ENCODE results near the gene OR4A16. TPM values are rescaled to one million over a fixed set of nuclear protein-coding genes. Genes with fewer than 3 reads are reported as not detected.

OR4A16 gene, protein sequence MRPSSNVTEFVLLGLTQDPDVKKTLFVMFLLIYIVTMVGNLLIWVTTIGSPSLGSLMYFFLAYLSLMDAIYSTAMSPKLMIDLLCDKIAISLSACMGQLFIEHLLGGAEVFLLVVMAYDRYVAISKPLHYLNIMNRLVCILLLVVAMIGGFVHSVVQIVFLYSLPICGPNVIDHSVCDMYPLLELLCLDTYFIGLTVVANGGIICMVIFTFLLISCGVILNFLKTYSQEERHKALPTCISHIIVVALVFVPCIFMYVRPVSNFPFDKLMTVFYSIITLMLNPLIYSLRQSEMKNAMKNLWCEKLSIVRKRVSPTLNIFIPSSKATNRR
- not detected for total RNA-seq

- no peak for DNase-seq
Observed at GRCh38 chr11:55342901-55343300, at the start of gene OR4A16. OR4A16 (plus strand) TSS chr11:55343201; CDS start chr11:55343201, 0 bp downstream.

DNA sequence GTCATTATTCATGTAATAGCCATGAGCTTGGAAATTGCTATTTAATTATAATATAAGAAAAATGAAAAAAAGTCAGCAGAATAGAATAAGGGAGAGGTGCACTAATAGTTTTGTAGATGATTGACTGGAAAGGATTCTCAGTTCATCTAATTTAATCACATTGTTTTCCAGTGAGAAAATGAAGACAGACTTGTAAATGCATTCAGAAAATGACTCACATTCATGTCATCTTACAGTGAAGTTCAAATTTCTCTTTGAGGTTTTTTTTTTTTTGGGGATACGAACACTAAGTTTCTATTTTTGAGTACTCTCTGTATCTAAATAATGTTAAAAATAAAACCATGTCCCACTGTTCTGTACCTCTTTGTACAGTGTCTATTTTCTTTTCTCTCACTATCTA, 18.5 kb upstream of the OR4A16 start:
- DNase-seq = no peak

DNA sequence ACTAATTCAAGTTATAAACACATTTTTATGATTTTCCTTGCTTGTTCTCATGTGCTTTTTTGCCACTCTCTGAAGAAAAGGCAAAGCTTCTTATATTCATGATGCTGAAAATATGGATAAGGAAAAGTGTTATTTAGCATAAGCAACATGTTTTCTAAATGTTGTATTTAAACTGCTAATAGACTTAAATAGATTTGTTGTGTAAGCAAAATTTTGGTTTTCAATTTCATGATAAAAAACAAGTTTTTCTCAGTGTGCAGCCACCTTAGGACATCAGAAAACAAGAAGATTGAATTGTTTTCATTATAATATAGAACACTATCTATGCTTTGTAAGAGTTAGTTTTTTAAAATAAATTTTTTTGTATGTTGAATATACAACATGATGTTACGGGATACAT, 2.3 kb downstream of the OR4A16 start:
- DNase-seq = no peak

GRCh38 chr11:55349032-55349431, 6.0 kb downstream of the OR4A16 start:
- DNase-seq = no peak

- no peak for DNase-seq
Observed at GRCh38 chr11:55357560-55358184, 14.7 kb downstream of the OR4A16 start.

- no peak for DNase-seq
Observed at GRCh38 chr11:55367674-55368073, 24.7 kb downstream of the OR4A16 start, which contains the start of gene OR4A15. OR4A15 (plus strand) TSS chr11:55367974; CDS start chr11:55367974, 0 bp downstream.

Other genes with a start within 250 kb of the OR4A16 start
- not detected for gene TRIM48, start 81.0 kb upstream of the OR4A16 start, total RNA-seq
- not detected for gene OR4A15, start 24.8 kb downstream of the OR4A16 start, total RNA-seq
- not detected for gene OR4C15, start 211.3 kb downstream of the OR4A16 start, total RNA-seq
- gene OR4C16, start 228.9 kb downstream of the OR4A16 start, total RNA-seq = not detected